HepG2 (cell line): ENCODE results near the gene RPL31. TPM values are rescaled to one million over a fixed set of nuclear protein-coding genes. Genes with fewer than 3 reads are reported as not detected.
A peak's percentile ranks its signal among the peaks of the same experiment; 100 is the strongest.

ENCODE experiments used
- ATAC-seq: fragments of 200-7000 bp; cut with Tn5 transposase; 3 replicates; pipeline ENCODE4 v1.9.1; 2020; ENCODE audit warnings: mild to moderate bottlenecking, moderate library complexity
- BruUV-seq: library from RNA; stranded (reverse); fragments of 400-500 nt; replicated peaks from 2 replicates; lab custom pipeline; 2021; lab: Mats Ljungman, UMichigan
- CTCF ChIA-PET: fragments of 300-600 bp; formaldehyde crosslinking; extraction: SDS; loops from one replicate; lab custom pipeline; 2021; ENCODE audit warnings: low total read pairs, inconsistent platforms, low intra/inter-chr PET ratio; lab: Yijun Ruan, JAX
- POLR2A ChIA-PET: fragments of 350-600 bp; sonication (Branson Sonifier 250); formaldehyde crosslinking; loops from one replicate; lab custom pipeline; 2020; ENCODE audit warnings: antibody characterized with exemption, inconsistent platforms; lab: Yijun Ruan, JAX
- DNase-seq: peaks from one replicate; pipeline ENCODE4 v3.0.0-alpha.2; 2015; ENCODE audit warnings: low spot score
- FAIRE-seq: peaks from 3 replicates; lab custom pipeline; 2011; peaks lifted over from hg19 to GRCh38; lab: Jason Lieb, UNC
- H2AFZ ChIP-seq: one replicate; pipeline ENCODE4 v1.6.1; 2011; ENCODE audit warnings: low read length, inconsistent platforms
- H3K27ac ChIP-seq: fragments of 300-600 bp; 3 replicates; pipeline ENCODE4 v1.8.0; 2011; ENCODE audit warnings: mixed run types, mild to moderate bottlenecking, mixed read lengths, low read length, inconsistent platforms; ENCODE audit not compliant: insufficient read depth; ENCODE audit errors: extremely low read length
- H3K27me3 ChIP-seq, 2 experiments: fragments of 200-600 bp in 1 of 2; 2 replicates in 1 of 2; 3 replicates in 1 of 2; pipeline versions ENCODE4 v1.6.0 to v1.8.0; 2011; ENCODE audit warnings: low read length in 2 of 2, mild to moderate bottlenecking in 2 of 2, moderate library complexity in 2 of 2, inconsistent platforms in 1 of 2; ENCODE audit not compliant: insufficient read depth in 2 of 2, control insufficient read depth in 1 of 2
- H3K36me3 ChIP-seq, 2 experiments: fragments of 200-600 bp in 1 of 2; replicated peaks in 1 of 2; 2 replicates in 1 of 2; 3 replicates in 1 of 2; pipeline versions ENCODE4 v1.5.1 to v1.8.0; 2011; ENCODE audit warnings: low read length in 2 of 2, inconsistent platforms in 1 of 2; ENCODE audit not compliant: insufficient read depth in 2 of 2, control insufficient read depth in 1 of 2
- H3K4me1 ChIP-seq: 2 replicates; pipeline ENCODE4 v1.5.1; 2012; ENCODE audit warnings: low read length, inconsistent platforms; ENCODE audit not compliant: insufficient read depth
- H3K4me2 ChIP-seq: 2 replicates; pipeline ENCODE4 v1.6.0; 2011; ENCODE audit warnings: low read depth, low read length, inconsistent platforms
- H3K4me3 ChIP-seq, 3 experiments: fragments of 200-600 bp in 1 of 3; sonication (generic), shearing (Covaris generic) in 1 of 3; replicated peaks in 1 of 3; 2 replicates each; pipeline ENCODE4 v1.5.1; 2011 to 2016; ENCODE audit warnings: low read length in 3 of 3, inconsistent platforms in 2 of 3, low read depth in 2 of 3, mild to moderate bottlenecking in 2 of 3, control low read depth in 1 of 3, mixed read lengths in 1 of 3; ENCODE audit not compliant: insufficient read depth in 1 of 3
- H3K79me2 ChIP-seq: one replicate; pipeline ENCODE4 v1.6.1; 2011; ENCODE audit warnings: low read length, inconsistent platforms; ENCODE audit not compliant: insufficient read depth
- H3K9ac ChIP-seq: 2 replicates; pipeline ENCODE4 v1.6.0; 2011; ENCODE audit warnings: mild to moderate bottlenecking, low read depth, low read length, inconsistent platforms; ENCODE audit not compliant: insufficient read depth
- H3K9me3 ChIP-seq: 2 replicates; pipeline ENCODE4 v1.5.1; 2012; ENCODE audit warnings: mild to moderate bottlenecking, low read length
- H4K20me1 ChIP-seq: 2 replicates; pipeline ENCODE4 v1.6.0; 2011; ENCODE audit warnings: inconsistent platforms, mild to moderate bottlenecking, low read length, moderate library complexity; ENCODE audit not compliant: insufficient read depth
- ATF1 ChIP-seq: IDR thresholded peaks from 2 replicates; pipeline ENCODE4 v1.6.1; 2016; ENCODE audit warnings: mild to moderate bottlenecking, control low read depth
- GABPB1 ChIP-seq: IDR thresholded peaks from 2 replicates; pipeline ENCODE4 v1.6.1; 2016; ENCODE audit warnings: mild to moderate bottlenecking, missing genetic modification reagents, moderate library complexity, missing compliant biosample characterization
- HES4 ChIP-seq: sonication (generic); formaldehyde crosslinking; IDR thresholded peaks from 2 replicates; pipeline ENCODE4 v1.9.0; 2021; ENCODE audit warnings: mild to moderate bottlenecking, missing genetic modification reagents, borderline replicate concordance
- POLR2AphosphoS5 ChIP-seq: IDR thresholded peaks from 2 replicates; pipeline ENCODE4 v1.6.1; 2012; ENCODE audit warnings: low read depth, low read length
- ZNF234 ChIP-seq: sonication (generic); formaldehyde crosslinking; conservative IDR thresholded peaks from 2 replicates; pipeline ENCODE4 v1.5.1; 2020; ENCODE audit warnings: mild to moderate bottlenecking, missing genetic modification reagents
- ZNF3 ChIP-seq: IDR thresholded peaks from 2 replicates; pipeline ENCODE4 v1.7.0; 2017; ENCODE audit warnings: inconsistent platforms
- ZNF354B ChIP-seq: sonication (generic); formaldehyde crosslinking; IDR thresholded peaks from 2 replicates; pipeline ENCODE4 v1.8.0; 2022; ENCODE audit warnings: mild to moderate bottlenecking, missing genetic modification reagents
- ZNF674 ChIP-seq: sonication (generic); formaldehyde crosslinking; IDR thresholded peaks from 2 replicates; pipeline ENCODE4 v1.5.0; 2020; ENCODE audit warnings: low read depth, mild to moderate bottlenecking, missing genetic modification reagents
- ZNF788 ChIP-seq: sonication (generic); formaldehyde crosslinking; IDR thresholded peaks from 2 replicates; pipeline ENCODE4 v1.5.0; 2020; ENCODE audit warnings: mild to moderate bottlenecking, missing genetic modification reagents, borderline replicate concordance
- WGBS: methylation state at CpG from one replicate; pipeline ENCODE4 v1.1.6; 2017; ENCODE audit warnings: low lambda C conversion rate; 5-methylcytosine and 5-hydroxymethylcytosine counted together
- in situ Hi-C: cut with HindIII; loops from 2 replicates; pipeline ENCODE4 v1.10.0; 2017; ENCODE audit warnings: low pct_unique_long_range_greater_than_20kb; ENCODE audit not compliant: extremely low pct_ligation_motif_present
- intact Hi-C: fragments of 100-400 bp; cut with micrococcal nuclease; formaldehyde crosslinking; loops from one replicate; pipeline ENCODE4 v1.10.0; 2022; ENCODE audit not compliant: unreplicated experiment
- polyA plus RNA-seq, 8 experiments: library from polyadenylated mRNA; depleted of rRNA in 3 of 8; stranded (reverse) in 7 of 8; unstranded in 1 of 8; fragments of >200 nt; fragmentation: Illumina TruSeq in 4 of 8; extraction: Trizol in 4 of 8; gene quantifications; 2 replicates each; pipeline versions ENCODE4 v1.2.1 to v1.2.3, GENCODE V29; 2011 to 2016; ENCODE audit warnings: low read depth in 4 of 8, missing spikeins in 1 of 8, mixed read lengths in 1 of 8; ENCODE audit not compliant: insufficient read depth in 1 of 8
- total RNA-seq, 5 experiments: library from RNA; depleted of rRNA; stranded (reverse); fragments of >200 nt; fragmentation: Illumina TruSeq; extraction: Trizol; gene quantifications; 2 replicates each; pipeline ENCODE4 v1.2.3, GENCODE V29; 2016; ENCODE audit warnings: low read depth in 1 of 5
- TF ChIP-seq, protein P1 (sequence below): sonication (generic); formaldehyde crosslinking; IDR thresholded peaks from 2 replicates; pipeline ENCODE4 v1.8.1; 2023; ENCODE audit warnings: missing genetic modification reagents, inconsistent platforms, borderline replicate concordance

RPL31 gene
- total and polyA plus RNA-seq, 2 of the 13 experiments (the other 11 are each of a cell fraction or from before 2014, with no cell fraction given), result 3,331 to 3,582 TPM

DNA sequence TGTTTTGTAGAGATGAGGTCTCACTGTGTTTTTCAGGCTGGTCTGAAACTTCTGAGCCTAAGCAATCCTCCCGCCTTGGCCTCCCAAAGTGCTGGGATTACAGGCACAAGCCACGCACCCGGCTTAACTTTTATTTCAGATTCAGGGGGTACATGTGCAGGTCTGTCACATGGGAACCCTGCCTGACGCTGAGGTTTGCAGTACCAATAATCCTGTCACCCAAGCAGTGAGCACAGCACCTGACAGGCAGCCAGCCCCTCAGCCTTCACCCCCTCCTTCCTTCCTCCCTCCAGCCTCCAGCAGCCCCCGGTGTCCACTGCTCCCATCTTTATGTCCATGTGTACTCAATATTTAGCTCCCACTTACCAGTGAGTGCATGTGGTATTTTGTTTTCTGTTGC, 46.0 kb upstream of the RPL31 start:
- intact Hi-C loops, result no loop called here
- TF ChIP-seq ZNF234 (CRISPR knock-in tag), result no peak
- TF ChIP-seq ZNF788 (CRISPR knock-in tag), result 0 out of 2 replicates have a peak, but pooled peaks have one; percentile 18
- no TSS peak for BruUV-seq
- H2AFZ ChIP-seq, result no peak overlapping the region
- no peak for ATAC-seq
- no peak for FAIRE-seq
- no peak overlapping the region for H3K27ac ChIP-seq
- H3K4me3 ChIP-seq, result no peak overlapping the region
- H3K79me2 ChIP-seq, result no peaks in the 10 kb centered on the region
- 96% methylated on average over 5 of the region's 5 CpGs for WGBS
- ChIA-PET POLR2A (no interaction called here), CTCF (no interaction called here)
- H3K9me3 ChIP-seq, result no peaks in the 10 kb centered on the region
- H3K4me2 ChIP-seq, result no peak overlapping the region
- in situ Hi-C loops, result no loop called here
- no peaks in the 10 kb centered on the region for H4K20me1 ChIP-seq
- H3K4me1 ChIP-seq, result no peaks in the 10 kb centered on the region
- H3K36me3 ChIP-seq, result peaks cover 2 to 17% of the 10 kb centered on the region in 2 experiments; a peak in 3 of 5 replicates
- DNase-seq, result no peak
- H3K9ac ChIP-seq, result no peak overlapping the region
- no peaks in the 10 kb centered on the region for H3K27me3 ChIP-seq

DNA sequence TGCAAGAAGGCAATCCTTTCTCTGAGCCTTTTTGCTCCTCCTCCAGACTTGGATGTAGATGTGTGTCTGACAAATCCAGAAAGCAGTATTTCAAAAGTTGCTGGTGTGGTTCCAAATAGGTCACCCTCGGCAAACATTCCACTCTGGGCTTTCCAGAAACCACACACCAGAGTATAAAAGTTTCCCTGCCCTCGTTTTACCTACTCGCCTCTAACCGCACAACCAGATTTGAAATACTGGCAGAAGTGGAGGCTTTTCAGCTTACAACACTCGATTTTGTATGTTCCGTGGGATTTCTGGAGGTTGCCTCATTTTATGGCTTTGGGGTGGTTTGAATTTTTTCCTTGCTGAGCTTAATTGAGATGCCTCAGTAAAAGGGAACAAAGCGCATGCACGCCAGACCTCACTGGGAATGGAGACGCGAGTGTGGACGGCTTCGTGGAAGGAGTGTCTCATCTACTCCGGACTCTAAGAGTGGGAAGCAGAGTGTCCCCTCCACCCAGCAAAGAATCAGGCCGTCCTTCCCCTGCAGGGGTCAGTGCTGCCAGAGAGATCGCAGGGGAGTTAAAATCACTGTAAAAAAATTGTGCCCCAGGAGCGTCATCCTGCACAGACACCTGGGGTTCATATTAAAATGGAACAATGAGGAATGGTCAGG, 44.0 kb upstream of the RPL31 start:
- ChIA-PET CTCF (no interaction called here), POLR2A (no interaction called here)
- Histone ChIP-seq H3K9me3 (no peaks in the 10 kb centered on the region), H4K20me1 (no peaks in the 10 kb centered on the region), H3K4me2 (no peak overlapping the region), H3K9ac (no peak overlapping the region), H2AFZ (no peak overlapping the region), H3K27me3 (no peaks in the 10 kb centered on the region), H3K79me2 (no peaks in the 10 kb centered on the region), H3K4me3 (no peak overlapping the region), H3K36me3 (peaks cover 2 to 17% of the 10 kb centered on the region in 2 experiments; a peak in 3 of 5 replicates), H3K27ac (no peak overlapping the region), H3K4me1 (no peaks in the 10 kb centered on the region)
- 94% methylated on average over 16 of the region's 16 CpGs for WGBS
- intact Hi-C loops, result no loop called here
- FAIRE-seq (no peak), DNase-seq (no peak), ATAC-seq (no peak)
- no peak for TF ChIP-seq HES4 (CRISPR knock-in tag)
- TF ChIP-seq GABPB1 (CRISPR knock-in tag), result no peak
- TF ChIP-seq, protein P1, sequence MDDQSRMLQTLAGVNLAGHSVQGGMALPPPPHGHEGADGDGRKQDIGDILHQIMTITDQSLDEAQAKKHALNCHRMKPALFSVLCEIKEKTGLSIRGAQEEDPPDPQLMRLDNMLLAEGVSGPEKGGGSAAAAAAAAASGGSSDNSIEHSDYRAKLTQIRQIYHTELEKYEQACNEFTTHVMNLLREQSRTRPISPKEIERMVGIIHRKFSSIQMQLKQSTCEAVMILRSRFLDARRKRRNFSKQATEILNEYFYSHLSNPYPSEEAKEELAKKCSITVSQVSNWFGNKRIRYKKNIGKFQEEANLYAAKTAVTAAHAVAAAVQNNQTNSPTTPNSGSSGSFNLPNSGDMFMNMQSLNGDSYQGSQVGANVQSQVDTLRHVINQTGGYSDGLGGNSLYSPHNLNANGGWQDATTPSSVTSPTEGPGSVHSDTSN (CRISPR knock-in tag), result no peak
- no peak for TF ChIP-seq ZNF354B
- no peak for TF ChIP-seq ATF1
- TF ChIP-seq ZNF674 (CRISPR knock-in tag), result no peak
- no peak for TF ChIP-seq ZNF3
- TF ChIP-seq POLR2AphosphoS5, result no peak
- no TSS peak for BruUV-seq
- in situ Hi-C loops, result no loop called here
